Heart left ventricle (tissue), 16 donors: ENCODE data around the gene SPDYE3. TPM values are rescaled to one million over a fixed set of nuclear protein-coding genes. Genes with fewer than 3 reads are reported as not detected.

Experiments used
- ATAC-seq, 4 donors: fragments of 200-7000 bp; cut with Tn5 transposase; one replicate each; pipeline ENCODE4 v1.9.1; 2020 to 2022; ENCODE audit warnings: moderate library complexity in 4 of 4, mild to moderate bottlenecking in 3 of 4, moderate number of reproducible peaks in 1 of 4
- DNase-seq, 5 donors: peaks; one replicate each; pipeline ENCODE4 v3.0.0-alpha.2; 2020
- H3K27ac ChIP-seq, 12 donors: fragments of 200-600 bp; sonication (generic) in 4 of 12; one replicate each; pipeline versions ENCODE4 v1.5.0 to v1.8.0; 2016 to 2022; ENCODE audit warnings: mild to moderate bottlenecking in 2 of 12
- H3K27me3 ChIP-seq, 9 donors: fragments of 200-600 bp; sonication (generic) in 2 of 9; one replicate each; pipeline versions ENCODE4 v1.5.1 to v1.8.0; 2016 to 2022; ENCODE audit warnings: mild to moderate bottlenecking in 3 of 9
- H3K36me3 ChIP-seq, 9 donors: fragments of 200-600 bp; sonication (generic) in 2 of 9; one replicate each; pipeline versions ENCODE4 v1.5.0 to v1.8.0; 2018 to 2022; ENCODE audit warnings: mild to moderate bottlenecking in 2 of 9
- H3K4me1 ChIP-seq, 12 donors: fragments of 200-600 bp; sonication (generic) in 4 of 12; one replicate each; pipeline versions ENCODE4 v1.5.0 to v1.8.0; 2016 to 2022; ENCODE audit warnings: mild to moderate bottlenecking in 3 of 12
- H3K4me3 ChIP-seq, 12 donors: fragments of 200-600 bp; sonication (generic) in 4 of 12; one replicate each; pipeline versions ENCODE4 v1.5.0 to v1.8.0; 2017 to 2022; ENCODE audit warnings: mild to moderate bottlenecking in 9 of 12, moderate library complexity in 4 of 12
- H3K9me3 ChIP-seq, 12 donors: fragments of 200-600 bp; sonication (generic) in 4 of 12; one replicate each; pipeline versions ENCODE4 v1.5.0 to v1.8.0; 2016 to 2022; ENCODE audit warnings: mild to moderate bottlenecking in 1 of 12
- CTCF ChIP-seq, 12 donors: fragments of 200-600 bp; sonication (generic) in 4 of 12; IDR thresholded peaks; one replicate each; pipeline versions ENCODE4 v1.5.0 to v1.8.0; 2018 to 2022; ENCODE audit warnings: antibody characterized with exemption in 12 of 12, mild to moderate bottlenecking in 5 of 12
- POLR2A ChIP-seq, 2 donors: fragments of 450-650 bp; IDR thresholded peaks; one replicate each; pipeline ENCODE4 v1.6.1; 2017; ENCODE audit warnings: antibody characterized with exemption in 2 of 2, mild to moderate bottlenecking in 2 of 2, moderate library complexity in 2 of 2
- WGBS, 4 donors: extraction: QIAGEN DNeasy Blood & Tissue Kit in 2 of 4; methylation state at CpG; one replicate each; pipeline versions ENCODE4 v1.1.5 to v1.1.7; 2013 to 2018; 5-methylcytosine and 5-hydroxymethylcytosine counted together
- intact Hi-C, 10 donors: fragments of 100-400 bp; cut with DNase I; formaldehyde crosslinking; loops; one replicate each; pipeline versions ENCODE4 v1.11.1 to v1.14.2; 2022
- polyA plus RNA-seq, 2 donors: library from polyadenylated mRNA; stranded (reverse); fragments of 200-250 nt; gene quantifications; one replicate each; pipeline ENCODE4 v1.2.3, GENCODE V29; 2013
- total RNA-seq, 9 donors: library from RNA; depleted of rRNA in 2 of 9; stranded (reverse); fragments of >200 nt in 2 of 9; fragmentation: NEBNext Ultra II Directional in 3 of 9; extraction: Animal tissue kit (Norgen Biotek cat#: 25700) in 3 of 9; gene quantifications; one replicate each; pipeline versions ENCODE4 v1.1.0 to v1.2.4, GENCODE V29; 2016 to 2023
- donor health status: ischemic (EF 13 %, LVEDD 7.1; RV severe dilation, severe dysfunction).
- donor health status: healthy with polysubstance abuse.
- donor health status: DM: no; HTN: yes; CAD: no.
- donor health status: DM: no; HTN: no; CAD: no.
- donor health status: ischemic (EF 25% LVEDD 6.9; RV normal size, moderate dysfunction).
- donor health status: ischemic (EF 25% LVEDD 5.7; RV mildly dilated, moderate dysfunction).
- donor health status: healthy.
- donor health status: DM: yes; HTN: yes; CAD: no.
- donor health status: ischemic (EF 35%, LVEDD 5.7; RV mildly dilated, moderate dysfunction).
- donor health status: nonischemic (EF 11% LVEDD 7.7; RV severe dilation, severe dysfunction).
- donor health status: DM: yes; HTN: yes; CAD: no.
- donor health status: PGD.
- donor health status: ischemic (EF 29% LVEDD 5.4; RV normal size, mild dysfunction).
- donor health status: nonischemic (EF 23%, LVEDD 6.1; RV moderate dilation, normal function).

SPDYE3 gene
- total and polyA plus RNA-seq, 11 donors = 0.03 to 0.15 TPM; not detected in 9

- H3K4me1 ChIP-seq = no peaks in the 10 kb centered on the region
- peaks cover 0 to 100% (median 93%) of the 10 kb centered on the region in 9 donors for H3K36me3 ChIP-seq
- WGBS, 4 donors = 86 to 96% (median 91%) methylated on average over 5 to 6 of the region's 6 CpGs
- H3K27me3 ChIP-seq = no peaks in the 10 kb centered on the region
- ATAC-seq = no peak
- peak overlapping the region in 1 of 12 donors; percentile 20 for H3K27ac ChIP-seq
- no peak for TF ChIP-seq CTCF (IDR thresholded peaks at IDR 0.05)
- no peaks in the 10 kb centered on the region for H3K9me3 ChIP-seq
- intact Hi-C loops = loop anchor here in 1 of 10 donors (10.0 kb wide), 2 partner anchors 58 to 222 kb away; no protein-coding TSS in a partner anchor
- no peak overlapping the region for H3K4me3 ChIP-seq
- DNase-seq = peak in 1 of 5 donors; percentile 36
These were observed 49.6 kb downstream of the SPDYE3 start for GRCh38 chr7:100357131-100357561.

- intact Hi-C loops = loop anchor here in 1 of 10 donors (10.0 kb wide), 2 partner anchors 57 to 223 kb away; no protein-coding TSS in a partner anchor
- Histone ChIP-seq H3K9me3 (no peaks in the 10 kb centered on the region), H3K4me3 (no peak within 1 kb of the TSS), H3K27ac (peak within 1 kb of the TSS in 1 of 12 donors; percentile 20), H3K36me3 (peaks cover 0 to 100% (median 98%) of the 10 kb centered on the region in 9 donors), H3K27me3 (no peaks in the 10 kb centered on the region), H3K4me1 (no peaks in the 10 kb centered on the region)
- no peak for TF ChIP-seq POLR2A (IDR thresholded peaks at IDR 0.05)
- TF ChIP-seq CTCF (IDR thresholded peaks at IDR 0.05) = no peak
- DNase-seq (no peak), ATAC-seq (peak in 2 of 4 donors; percentile 20 to 21)
- 78 to 86% (median 85%) methylated on average over 8 to 11 of the region's 11 CpGs for WGBS, 4 donors
These were observed 50.7 kb downstream of the SPDYE3 start, which contains the start of gene PILRB for GRCh38 chr7:100358027-100358856. TSS of gene PILRB (plus strand) at chr7:100358117. CDS start at chr7:100358303, 186 bp downstream.

GRCh38 chr7:100358857-100359212 is 51.3 kb downstream of the SPDYE3 start:
- TF ChIP-seq POLR2A (IDR thresholded peaks at IDR 0.05) (no peak), CTCF (IDR thresholded peaks at IDR 0.05) (no peak)
- no peaks in the 10 kb centered on the region for H3K9me3 ChIP-seq
- intact Hi-C loops = loop anchor here in 1 of 10 donors (10.0 kb wide), 2 partner anchors 56 to 224 kb away; no protein-coding TSS in a partner anchor
- 90 to 96% (median 95%) methylated on average over 4 to 8 of the region's 8 CpGs for WGBS, 4 donors
- DNase-seq (no peak), ATAC-seq (no peak)
- H3K4me1 ChIP-seq = no peaks in the 10 kb centered on the region
- no peak overlapping the region for H3K4me3 ChIP-seq
- H3K36me3 ChIP-seq = peaks cover 0 to 100% (median 97%) of the 10 kb centered on the region in 9 donors
- no peaks in the 10 kb centered on the region for H3K27me3 ChIP-seq
- H3K27ac ChIP-seq = no peak overlapping the region

GRCh38 chr7:100360135-100360854 is 52.8 kb downstream of the SPDYE3 start:
- intact Hi-C loops = no loop called here
- Histone ChIP-seq H3K36me3 (peaks cover 0 to 98% (median 90%) of the 10 kb centered on the region in 9 donors), H3K9me3 (no peaks in the 10 kb centered on the region), H3K27me3 (no peaks in the 10 kb centered on the region), H3K4me3 (no peak overlapping the region), H3K4me1 (peaks cover 0 to 7% (median 0%) of the 10 kb centered on the region in 12 donors), H3K27ac (no peak overlapping the region)
- ATAC-seq = no peak
- WGBS, 4 donors = 86 to 91% (median 89%) methylated on average over 3 of the region's 3 CpGs
- no peak for DNase-seq
- TF ChIP-seq CTCF (IDR thresholded peaks at IDR 0.05) = no peak
- no peak for TF ChIP-seq POLR2A (IDR thresholded peaks at IDR 0.05)
